ENCODE results near the gene DNALI1. TPM values are rescaled to one million over a fixed set of nuclear protein-coding genes. Genes with fewer than 3 reads are reported as not detected.
"Not testable (repeated sequence)": the region's sequence is repeated elsewhere in the genome, so short reads cannot be mapped to it uniquely, and the experiment has no call there.

Gene DNALI1
- polyA plus RNA-seq, 1 donor from 2014 or later, result 33.5 TPM

GRCh38 chr1:37533317-37534093 is 23.2 kb upstream of the DNALI1 start:
- Histone ChIP-seq H3K9me2 (ENCODE audit: insufficient read depth, low read length) (no peaks in the 10 kb centered on the region), H3K9ac (ENCODE audit: low read length) (no peak overlapping the region), H3K27me3 (ENCODE audit: insufficient read depth, low read depth, low read length) (no peaks in the 10 kb centered on the region), H3K36me3 (ENCODE audit: insufficient read depth, low read length) (no peaks in the 10 kb centered on the region), H3K4me3 (ENCODE audit: low read length) (no peak overlapping the region), H4K20me1 (ENCODE audit: insufficient read depth) (no peaks in the 10 kb centered on the region), H3K27ac (ENCODE audit: low read length) (no peak overlapping the region), H2AFZ (ENCODE audit: low read depth, low read length) (no peak overlapping the region), H3K9me3 (ENCODE audit: low read length) (no peaks in the 10 kb centered on the region), H3F3A (ENCODE audit: insufficient read depth, low read length, poor library complexity, severe bottlenecking) (no peaks in the 10 kb centered on the region), H3K79me2 (replicated peaks; ENCODE audit: insufficient read depth, low read length) (no peaks in the 10 kb centered on the region), H3K4me2 (ENCODE audit: low read length) (no peak overlapping the region)
- no peak for TF ChIP-seq REST (IDR thresholded peaks at IDR 0.05; ENCODE audit: borderline replicate concordance)
- no peak for TF ChIP-seq POLR2AphosphoS5 (IDR thresholded peaks at IDR 0.05)
- no peak for TF ChIP-seq CTCF (IDR thresholded peaks at IDR 0.05; ENCODE audit: poor library complexity, severe bottlenecking)
- no peak for TF ChIP-seq MXI1 (conservative IDR thresholded peaks at IDR 0.05; ENCODE audit: poor library complexity, severe bottlenecking)
- TF ChIP-seq SMC3 (conservative IDR thresholded peaks at IDR 0.05; ENCODE audit: poor library complexity), result no peak

- Histone ChIP-seq H2AFZ (ENCODE audit: low read depth, low read length) (no peak overlapping the region), H3K79me2 (replicated peaks; ENCODE audit: insufficient read depth, low read length) (peaks cover 4% of the 10 kb centered on the region), H4K20me1 (ENCODE audit: insufficient read depth) (no peaks in the 10 kb centered on the region), H3K36me3 (ENCODE audit: insufficient read depth, low read length) (no peaks in the 10 kb centered on the region), H3K9me3 (ENCODE audit: low read length) (no peaks in the 10 kb centered on the region), H3K27ac (ENCODE audit: low read length) (no peak overlapping the region), H3K27me3 (ENCODE audit: insufficient read depth, low read depth, low read length) (no peaks in the 10 kb centered on the region), H3K4me3 (ENCODE audit: low read length) (no peak overlapping the region), H3K4me2 (ENCODE audit: low read length) (no peak overlapping the region), H3K9ac (ENCODE audit: low read length) (no peak overlapping the region), H3F3A (ENCODE audit: insufficient read depth, low read length, poor library complexity, severe bottlenecking) (no peaks in the 10 kb centered on the region), H3K9me2 (ENCODE audit: insufficient read depth, low read length) (no peaks in the 10 kb centered on the region)
- TF ChIP-seq SMC3 (conservative IDR thresholded peaks at IDR 0.05; ENCODE audit: poor library complexity), result no peak
- TF ChIP-seq RAD21 (conservative IDR thresholded peaks at IDR 0.05), result no peak
- TF ChIP-seq EZH2 (IDR thresholded peaks at IDR 0.05; ENCODE audit: borderline replicate concordance, insufficient read depth, low read length, poor library complexity, severe bottlenecking), result no peak
- no peak for TF ChIP-seq TAF1 (IDR thresholded peaks at IDR 0.05; ENCODE audit: low read depth)
- no peak for TF ChIP-seq EP300 (conservative IDR thresholded peaks at IDR 0.05; ENCODE audit: poor library complexity, severe bottlenecking)
- no peak for TF ChIP-seq CTCF (IDR thresholded peaks at IDR 0.05; ENCODE audit: poor library complexity, severe bottlenecking)
- TF ChIP-seq MXI1 (conservative IDR thresholded peaks at IDR 0.05; ENCODE audit: poor library complexity, severe bottlenecking), result no peak
- no peak for TF ChIP-seq REST (IDR thresholded peaks at IDR 0.05; ENCODE audit: borderline replicate concordance)
- TF ChIP-seq POLR2AphosphoS5 (IDR thresholded peaks at IDR 0.05), result no peak
Measured at GRCh38 chr1:37537378-37537777, 19.4 kb upstream of the DNALI1 start.

- not testable (repeated sequence) for H3K9me3 ChIP-seq (ENCODE audit: low read length); H3K9me2 ChIP-seq (ENCODE audit: insufficient read depth, low read length); H3K4me3 ChIP-seq (ENCODE audit: low read length); H3K36me3 ChIP-seq (ENCODE audit: insufficient read depth, low read length); H3K27me3 ChIP-seq (ENCODE audit: insufficient read depth, low read depth, low read length); H3F3A ChIP-seq (ENCODE audit: insufficient read depth, low read length, poor library complexity, severe bottlenecking); H3K27ac ChIP-seq (ENCODE audit: low read length); H3K4me2 ChIP-seq (ENCODE audit: low read length); H4K20me1 ChIP-seq (ENCODE audit: insufficient read depth); H3K9ac ChIP-seq (ENCODE audit: low read length); H2AFZ ChIP-seq (ENCODE audit: low read depth, low read length); H3K79me2 ChIP-seq (replicated peaks; ENCODE audit: insufficient read depth, low read length)
Measured at GRCh38 chr1:37539154-37539553, 17.6 kb upstream of the DNALI1 start.

Measured in neural cell (in vitro differentiated cells).